ENCODE measurements around the gene NAT8L. TPM values are rescaled to one million over a fixed set of nuclear protein-coding genes. Genes with fewer than 3 reads are reported as not detected.

Gene NAT8L
- total and polyA plus RNA-seq, 2 of the 4 experiments (the other 2 are of a cell fraction): 0.05 TPM; not detected in 1

DNA sequence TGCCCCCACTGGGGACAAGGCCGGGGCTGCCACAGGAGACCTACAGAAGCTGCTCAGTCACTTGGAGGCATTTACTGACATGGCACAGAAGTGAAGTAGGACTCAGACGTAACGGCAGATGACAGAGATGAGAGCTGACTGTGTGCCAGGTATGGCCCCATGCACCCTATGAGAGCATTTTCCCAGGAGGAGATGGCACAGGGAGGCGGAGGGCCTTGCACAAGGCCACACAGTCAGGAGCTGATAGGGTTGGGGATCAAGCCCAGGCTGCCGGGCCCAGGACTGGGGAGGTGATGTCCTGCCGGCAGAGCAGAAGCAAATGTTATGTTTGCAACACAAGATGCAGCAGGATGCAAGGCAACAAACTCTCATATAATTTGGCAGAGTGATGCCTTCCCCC is 34.1 kb downstream of the NAT8L start:
- H3K36me3 ChIP-seq (ENCODE audit: control insufficient read depth, insufficient read depth, low read length): no peaks in the 10 kb centered on the region
- H4K91ac ChIP-seq (ENCODE audit: insufficient read depth, low read depth, low read length): no peak overlapping the region
- H3K27ac ChIP-seq (ENCODE audit: insufficient read depth, low read length): no peak overlapping the region
- DNase-seq (no peak), ATAC-seq (ENCODE audit: low read depth) (no peak)
- intact Hi-C loops (cut with micrococcal nuclease): no loop called here
- no peak overlapping the region for H3K4ac ChIP-seq (ENCODE audit: low read depth, low read length)
- no peaks in the 10 kb centered on the region for H3K79me1 ChIP-seq (ENCODE audit: low read depth in 1 of 2, low read length in 2 of 2)
- H3K23ac ChIP-seq (ENCODE audit: low read depth, low read length): no peak overlapping the region
- H2BK15ac ChIP-seq (ENCODE audit: low read depth, low read length): no peak overlapping the region
- H3K4me3 ChIP-seq (ENCODE audit: insufficient read depth, low read depth, low read length): no peak overlapping the region
- no peak overlapping the region for H2BK120ac ChIP-seq (ENCODE audit: low read depth, low read length)
- H3K14ac ChIP-seq (replicated peaks; ENCODE audit: low read depth, low read length): no peak overlapping the region
- H3K9ac ChIP-seq (ENCODE audit: low read depth, low read length): no peak overlapping the region
- H2AFZ ChIP-seq (replicated peaks; ENCODE audit: low read length, poor library complexity): no peak overlapping the region
- TF ChIP-seq MAFK (IDR thresholded peaks at IDR 0.05; ENCODE audit: low read depth, low read length) (no peak), FOS (IDR thresholded peaks at IDR 0.05; ENCODE audit: low read depth, low read length) (no peak), RAD21 (IDR thresholded peaks at IDR 0.05; ENCODE audit: low read length) (no peak), RFX5 (IDR thresholded peaks at IDR 0.05; ENCODE audit: low read depth, low read length) (no peak), BHLHE40 (IDR thresholded peaks at IDR 0.05; ENCODE audit: low read depth, low read length) (no peak), SMC3 (IDR thresholded peaks at IDR 0.05; ENCODE audit: low read depth, low read length) (no peak), RCOR1 (IDR thresholded peaks at IDR 0.05; ENCODE audit: insufficient replicate concordance, low read length) (no peak), NFE2L2 (IDR thresholded peaks at IDR 0.05; ENCODE audit: low read depth, low read length) (no peak), CHD1 (IDR thresholded peaks at IDR 0.05; ENCODE audit: low read depth, low read length) (no peak), MAZ (IDR thresholded peaks at IDR 0.05; ENCODE audit: borderline replicate concordance, low read depth, low read length) (no peak), POLR2A (IDR thresholded peaks at IDR 0.05; ENCODE audit: low read depth, low read length) (no peak), MXI1 (IDR thresholded peaks at IDR 0.05; ENCODE audit: borderline replicate concordance, low read depth, low read length) (no peak), CEBPB (IDR thresholded peaks at IDR 0.05; ENCODE audit: low read depth, low read length) (no peak)
- TF ChIP-seq, protein P1, sequence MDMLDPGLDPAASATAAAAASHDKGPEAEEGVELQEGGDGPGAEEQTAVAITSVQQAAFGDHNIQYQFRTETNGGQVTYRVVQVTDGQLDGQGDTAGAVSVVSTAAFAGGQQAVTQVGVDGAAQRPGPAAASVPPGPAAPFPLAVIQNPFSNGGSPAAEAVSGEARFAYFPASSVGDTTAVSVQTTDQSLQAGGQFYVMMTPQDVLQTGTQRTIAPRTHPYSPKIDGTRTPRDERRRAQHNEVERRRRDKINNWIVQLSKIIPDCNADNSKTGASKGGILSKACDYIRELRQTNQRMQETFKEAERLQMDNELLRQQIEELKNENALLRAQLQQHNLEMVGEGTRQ (IDR thresholded peaks at IDR 0.05; ENCODE audit: low read depth, low read length): no peak
- TF ChIP-seq, protein P2, sequence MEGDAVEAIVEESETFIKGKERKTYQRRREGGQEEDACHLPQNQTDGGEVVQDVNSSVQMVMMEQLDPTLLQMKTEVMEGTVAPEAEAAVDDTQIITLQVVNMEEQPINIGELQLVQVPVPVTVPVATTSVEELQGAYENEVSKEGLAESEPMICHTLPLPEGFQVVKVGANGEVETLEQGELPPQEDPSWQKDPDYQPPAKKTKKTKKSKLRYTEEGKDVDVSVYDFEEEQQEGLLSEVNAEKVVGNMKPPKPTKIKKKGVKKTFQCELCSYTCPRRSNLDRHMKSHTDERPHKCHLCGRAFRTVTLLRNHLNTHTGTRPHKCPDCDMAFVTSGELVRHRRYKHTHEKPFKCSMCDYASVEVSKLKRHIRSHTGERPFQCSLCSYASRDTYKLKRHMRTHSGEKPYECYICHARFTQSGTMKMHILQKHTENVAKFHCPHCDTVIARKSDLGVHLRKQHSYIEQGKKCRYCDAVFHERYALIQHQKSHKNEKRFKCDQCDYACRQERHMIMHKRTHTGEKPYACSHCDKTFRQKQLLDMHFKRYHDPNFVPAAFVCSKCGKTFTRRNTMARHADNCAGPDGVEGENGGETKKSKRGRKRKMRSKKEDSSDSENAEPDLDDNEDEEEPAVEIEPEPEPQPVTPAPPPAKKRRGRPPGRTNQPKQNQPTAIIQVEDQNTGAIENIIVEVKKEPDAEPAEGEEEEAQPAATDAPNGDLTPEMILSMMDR (conservative IDR thresholded peaks at IDR 0.05; ENCODE audit: low read depth, low read length): no peak
- TF ChIP-seq, protein P3, sequence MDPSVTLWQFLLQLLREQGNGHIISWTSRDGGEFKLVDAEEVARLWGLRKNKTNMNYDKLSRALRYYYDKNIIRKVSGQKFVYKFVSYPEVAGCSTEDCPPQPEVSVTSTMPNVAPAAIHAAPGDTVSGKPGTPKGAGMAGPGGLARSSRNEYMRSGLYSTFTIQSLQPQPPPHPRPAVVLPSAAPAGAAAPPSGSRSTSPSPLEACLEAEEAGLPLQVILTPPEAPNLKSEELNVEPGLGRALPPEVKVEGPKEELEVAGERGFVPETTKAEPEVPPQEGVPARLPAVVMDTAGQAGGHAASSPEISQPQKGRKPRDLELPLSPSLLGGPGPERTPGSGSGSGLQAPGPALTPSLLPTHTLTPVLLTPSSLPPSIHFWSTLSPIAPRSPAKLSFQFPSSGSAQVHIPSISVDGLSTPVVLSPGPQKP (IDR thresholded peaks at IDR 0.05; ENCODE audit: borderline replicate concordance, low read depth, low read length): no peak
- H3K18ac ChIP-seq (ENCODE audit: low read depth, low read length): no peak overlapping the region
- H3K4me1 ChIP-seq (ENCODE audit: control insufficient read depth, insufficient read depth, low read length): 0 out of 2 replicates have a peak, but pooled peaks cover 1% of the 10 kb centered on the region
- no peak overlapping the region for H4K8ac ChIP-seq (ENCODE audit: low read depth in 2 of 2, low read length in 2 of 2)
- dilution Hi-C loops (cut with HindIII; ENCODE audit: low sequenced_read_pairs, unreplicated experiment): no loop called here
- in situ Hi-C loops (cut with MboI; ENCODE audit: low sequenced_read_pairs): no loop called here
- H4K5ac ChIP-seq (ENCODE audit: low read depth, low read length): no peak overlapping the region
- no peak overlapping the region for H2BK5ac ChIP-seq (ENCODE audit: low read depth, low read length, poor library complexity, severe bottlenecking)
- no TSS peak for BruUV-seq (replicated peaks)
- no peak overlapping the region for H2AK9ac ChIP-seq (replicated peaks; ENCODE audit: low read depth, low read length, poor library complexity)
- H4K20me1 ChIP-seq (ENCODE audit: insufficient read depth, low read length): no peaks in the 10 kb centered on the region
- peaks cover 12% of the 10 kb centered on the region for H3K9me3 ChIP-seq (ENCODE audit: control insufficient read depth, insufficient read depth, low read length)
- no peak overlapping the region for H2AK5ac ChIP-seq (ENCODE audit: low read depth, low read length)
- no peak overlapping the region for H2BK20ac ChIP-seq (ENCODE audit: low read depth, low read length)
- no peaks in the 10 kb centered on the region for H3K9me1 ChIP-seq (ENCODE audit: insufficient read depth, low read length)
- peaks cover 25% of the 10 kb centered on the region for H3K27me3 ChIP-seq (ENCODE audit: control insufficient read depth, insufficient read depth, low read length)
- ChIA-PET POLR2A (ENCODE audit: unreplicated experiment) (no interaction called here), CTCF (no interaction called here)
- no peak overlapping the region for H3K4me2 ChIP-seq (ENCODE audit: low read depth, low read length)
- H3K56ac ChIP-seq (ENCODE audit: extremely low read depth, insufficient read depth, low read length): no peak overlapping the region
- WGBS, 2 experiments (ENCODE audit: extremely low coverage in 2 of 2, insufficient read length in 1 of 2): 90% methylated on average over 2 of the region's 6 CpGs; no CpG with 5 or more reads in 1 of the 2 experiments
